HL-60 (cell line): Measurements from ENCODE around the gene NXT1.

Source experiments
- CTCF ChIP-seq: IDR thresholded peaks from one replicate; pipeline ENCODE4 v1.5.1; 2011; ENCODE audit warnings: low read length, control low read depth, inconsistent platforms; ENCODE audit not compliant: insufficient read depth
- GABPA ChIP-seq: IDR thresholded peaks from 2 replicates; pipeline ENCODE4 v1.6.1; 2012; ENCODE audit warnings: low read depth
- POLR2AphosphoS5 ChIP-seq: IDR thresholded peaks from 2 replicates; pipeline ENCODE4 v1.6.1; 2012; ENCODE audit warnings: low read depth
- TF ChIP-seq, protein P1 (sequence below): IDR thresholded peaks from 2 replicates; pipeline ENCODE4 v1.6.1; 2012; ENCODE audit warnings: low read depth; ENCODE audit not compliant: insufficient replicate concordance

GRCh38 chr20:23367770-23368169, 17.2 kb downstream of the NXT1 start:
- TF ChIP-seq CTCF (no peak), GABPA (no peak), POLR2AphosphoS5 (no peak)
- TF ChIP-seq, protein P1, sequence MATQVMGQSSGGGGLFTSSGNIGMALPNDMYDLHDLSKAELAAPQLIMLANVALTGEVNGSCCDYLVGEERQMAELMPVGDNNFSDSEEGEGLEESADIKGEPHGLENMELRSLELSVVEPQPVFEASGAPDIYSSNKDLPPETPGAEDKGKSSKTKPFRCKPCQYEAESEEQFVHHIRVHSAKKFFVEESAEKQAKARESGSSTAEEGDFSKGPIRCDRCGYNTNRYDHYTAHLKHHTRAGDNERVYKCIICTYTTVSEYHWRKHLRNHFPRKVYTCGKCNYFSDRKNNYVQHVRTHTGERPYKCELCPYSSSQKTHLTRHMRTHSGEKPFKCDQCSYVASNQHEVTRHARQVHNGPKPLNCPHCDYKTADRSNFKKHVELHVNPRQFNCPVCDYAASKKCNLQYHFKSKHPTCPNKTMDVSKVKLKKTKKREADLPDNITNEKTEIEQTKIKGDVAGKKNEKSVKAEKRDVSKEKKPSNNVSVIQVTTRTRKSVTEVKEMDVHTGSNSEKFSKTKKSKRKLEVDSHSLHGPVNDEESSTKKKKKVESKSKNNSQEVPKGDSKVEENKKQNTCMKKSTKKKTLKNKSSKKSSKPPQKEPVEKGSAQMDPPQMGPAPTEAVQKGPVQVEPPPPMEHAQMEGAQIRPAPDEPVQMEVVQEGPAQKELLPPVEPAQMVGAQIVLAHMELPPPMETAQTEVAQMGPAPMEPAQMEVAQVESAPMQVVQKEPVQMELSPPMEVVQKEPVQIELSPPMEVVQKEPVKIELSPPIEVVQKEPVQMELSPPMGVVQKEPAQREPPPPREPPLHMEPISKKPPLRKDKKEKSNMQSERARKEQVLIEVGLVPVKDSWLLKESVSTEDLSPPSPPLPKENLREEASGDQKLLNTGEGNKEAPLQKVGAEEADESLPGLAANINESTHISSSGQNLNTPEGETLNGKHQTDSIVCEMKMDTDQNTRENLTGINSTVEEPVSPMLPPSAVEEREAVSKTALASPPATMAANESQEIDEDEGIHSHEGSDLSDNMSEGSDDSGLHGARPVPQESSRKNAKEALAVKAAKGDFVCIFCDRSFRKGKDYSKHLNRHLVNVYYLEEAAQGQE = no peak
